Spleen (tissue), 7 donors: ENCODE results near the gene NOS1AP.

ENCODE experiments used
- CTCF ChIP-seq, 11 experiments: fragments of 200-600 bp in 7 of 11; fragments of 450-650 bp in 4 of 11; sonication (generic) in 4 of 11; IDR thresholded peaks in 8 of 11; conservative IDR thresholded peaks in 3 of 11; 1 replicate in 7 of 11; 2 replicates in 4 of 11; pipeline versions ENCODE4 v1.4.0 to v1.8.0; 2016 to 2021; ENCODE audit warnings: antibody characterized with exemption in 11 of 11, inconsistent platforms in 4 of 11, mild to moderate bottlenecking in 1 of 11
- POLR2A ChIP-seq, 3 donors: fragments of 450-650 bp; IDR thresholded peaks; one replicate each; pipeline ENCODE4 v1.5.1; 2017; ENCODE audit warnings: antibody characterized with exemption in 3 of 3, mild to moderate bottlenecking in 1 of 3
- donor health status: DM: no; HTN: no; CAD: no; lungs with moderate emphysema.
- donor health status: DM: no; HTN: no; CAD: no.
- donor health status: DM: no; HTN: no; CAD: no.

GRCh38 chr1:162360874-162361260, 291.4 kb downstream of the NOS1AP start:
- TF ChIP-seq CTCF (IDR thresholded peaks at IDR 0.05 in 8 of 11, conservative IDR thresholded peaks at IDR 0.05 in 3 of 11) (no peak), POLR2A (IDR thresholded peaks at IDR 0.05) (no peak)
